Measurements from ENCODE around the gene NEK3.
"Not testable (repeated sequence)": the region's sequence is repeated elsewhere in the genome, so short reads cannot be mapped to it uniquely, and the experiment has no call there.

DNA sequence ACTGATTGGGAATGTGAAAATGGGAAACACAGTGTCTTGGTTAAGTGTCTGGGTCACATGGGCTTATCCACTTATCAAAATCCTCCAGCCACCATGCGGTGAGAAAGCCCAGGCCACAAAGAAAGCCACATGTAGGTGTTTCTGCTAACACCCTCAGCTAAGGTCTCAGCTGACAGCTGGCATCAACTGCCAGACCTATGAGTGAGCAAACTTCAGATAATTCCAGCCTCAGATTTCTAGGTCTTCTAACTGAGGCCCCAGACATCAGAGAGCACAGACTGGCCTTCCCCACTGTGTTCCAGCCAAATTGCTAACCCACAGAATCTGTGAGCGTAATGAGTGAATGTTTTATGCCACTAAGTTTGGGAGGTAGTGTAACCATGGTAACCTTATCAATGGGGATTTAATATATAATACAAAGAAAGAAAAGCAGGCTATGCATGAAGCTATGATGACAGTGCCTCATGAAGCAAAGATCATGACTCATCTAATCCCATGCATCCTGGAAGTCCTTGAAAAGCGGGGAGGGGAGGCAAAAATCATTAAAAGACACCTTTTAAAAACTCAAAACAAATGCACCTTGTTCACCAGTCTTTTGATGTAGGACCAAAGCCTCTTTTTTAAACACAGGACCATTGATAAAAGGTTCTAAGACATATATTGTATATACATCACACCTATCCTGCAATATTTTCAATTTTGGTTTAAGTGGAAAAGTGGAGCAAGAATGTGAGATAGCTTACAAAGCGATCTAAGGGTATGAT lies 28.2 kb upstream of the NEK3 start:
- TF ChIP-seq CTCF (IDR thresholded peaks at IDR 0.05; ENCODE audit: borderline replicate concordance, extremely low read depth, low read length, poor library complexity, severe bottlenecking); EZH2 (IDR thresholded peaks at IDR 0.05; ENCODE audit: borderline replicate concordance, low read depth, low read length, severe bottlenecking): not testable (repeated sequence)

Measured in DND-41 (cell line).